Skin epidermis (tissue), 12 donors: ENCODE results near the gene CDH13.
A peak's percentile ranks its signal among the peaks of the same experiment; 100 is the strongest.

Source experiments
- H3K27ac ChIP-seq, 21 experiments: fragments of 200-600 bp; sonication (generic) in 11 of 21; one replicate each; pipeline ENCODE4 v1.5.0; 2020; ENCODE audit warnings: mild to moderate bottlenecking in 3 of 21, inconsistent platforms in 2 of 21, moderate library complexity in 2 of 21
- H3K4me3 ChIP-seq, 7 experiments: fragments of 200-600 bp; sonication (generic) in 2 of 7; one replicate each; pipeline ENCODE4 v1.5.0; 2020; ENCODE audit warnings: inconsistent platforms in 2 of 7, mild to moderate bottlenecking in 2 of 7, moderate library complexity in 1 of 7

CDH13 gene

DNA sequence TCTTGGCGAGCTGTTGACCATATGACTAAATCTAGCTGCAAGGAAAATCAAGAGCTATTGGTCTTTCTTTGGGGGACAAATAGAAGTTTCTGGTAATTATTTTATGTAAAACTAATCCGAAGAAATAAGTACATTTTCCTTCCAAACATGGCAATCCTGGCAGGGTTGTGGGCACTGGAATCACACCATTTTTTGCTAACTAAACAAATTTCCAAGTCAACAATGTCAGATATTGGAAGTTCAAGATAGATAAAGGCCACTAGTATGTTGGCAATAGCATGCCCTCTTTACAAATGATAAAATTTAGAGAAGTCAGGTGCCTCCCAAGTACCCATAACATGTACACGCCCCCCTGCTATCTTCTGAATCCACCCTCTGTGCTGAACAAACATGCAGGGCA, 330.4 kb downstream of the CDH13 start:
- H3K4me3 ChIP-seq: no peak overlapping the region
- no peak overlapping the region for H3K27ac ChIP-seq

DNA sequence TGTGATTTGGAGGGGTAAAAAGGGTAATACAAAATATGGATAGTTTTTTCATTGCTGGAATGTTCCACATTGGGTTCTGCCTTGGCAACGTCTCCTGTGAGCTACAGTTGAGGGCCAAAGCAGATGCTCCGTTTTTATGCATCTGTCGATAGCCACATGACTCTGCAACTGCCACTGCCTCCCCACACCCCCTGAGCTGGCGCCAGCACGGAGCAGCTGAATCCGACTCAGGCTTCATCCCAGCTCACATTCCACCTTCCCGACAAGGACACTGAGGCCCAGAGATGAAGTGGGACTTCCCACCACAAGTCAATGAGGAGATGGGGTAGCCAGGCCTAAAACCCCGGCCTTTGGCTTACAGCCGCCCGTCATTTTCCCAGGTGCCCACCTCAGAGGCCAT, 334.1 kb downstream of the CDH13 start:
- Histone ChIP-seq H3K4me3 (no peak overlapping the region), H3K27ac (no peak overlapping the region)

DNA sequence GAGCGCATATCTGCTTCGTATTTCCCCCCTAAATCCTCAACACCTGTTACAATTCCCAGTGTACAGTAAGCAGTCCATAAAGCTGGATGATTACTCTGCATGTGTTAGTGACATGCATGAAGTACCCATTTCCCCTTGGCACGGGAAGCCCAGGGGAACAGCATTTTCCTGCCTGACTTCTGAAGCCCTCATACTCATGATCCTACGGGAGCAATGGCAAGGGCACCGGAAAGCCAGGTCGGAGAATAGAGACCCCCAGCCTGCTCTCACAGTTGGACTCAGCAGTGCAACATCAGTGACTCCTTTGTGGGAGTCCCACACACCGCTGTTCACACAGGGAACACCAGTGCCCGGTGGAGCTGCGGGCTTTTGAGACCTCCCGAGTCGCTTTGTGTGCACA, 336.9 kb downstream of the CDH13 start:
- Histone ChIP-seq H3K4me3 (no peak overlapping the region), H3K27ac (no peak overlapping the region)

DNA sequence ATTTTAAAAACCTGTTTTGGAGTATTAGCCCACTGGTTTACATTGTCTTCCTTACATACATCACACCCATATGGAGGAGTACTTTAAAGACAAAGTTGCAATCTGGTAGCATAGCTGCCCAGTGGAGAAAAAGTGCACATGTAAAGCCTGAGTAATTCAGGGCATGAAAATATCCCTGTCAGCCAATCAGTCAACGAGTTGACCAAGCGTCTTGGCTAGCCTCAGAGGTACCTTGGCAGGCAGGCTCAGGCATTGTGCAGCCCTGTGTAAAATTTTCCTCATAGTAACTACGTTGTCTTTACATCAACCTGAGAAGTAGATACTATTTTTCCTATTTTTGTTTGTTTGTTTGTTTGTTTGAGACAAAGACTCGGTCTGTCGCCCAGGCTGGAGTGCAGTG, 339.0 kb downstream of the CDH13 start:
- no peak overlapping the region for H3K27ac ChIP-seq

DNA sequence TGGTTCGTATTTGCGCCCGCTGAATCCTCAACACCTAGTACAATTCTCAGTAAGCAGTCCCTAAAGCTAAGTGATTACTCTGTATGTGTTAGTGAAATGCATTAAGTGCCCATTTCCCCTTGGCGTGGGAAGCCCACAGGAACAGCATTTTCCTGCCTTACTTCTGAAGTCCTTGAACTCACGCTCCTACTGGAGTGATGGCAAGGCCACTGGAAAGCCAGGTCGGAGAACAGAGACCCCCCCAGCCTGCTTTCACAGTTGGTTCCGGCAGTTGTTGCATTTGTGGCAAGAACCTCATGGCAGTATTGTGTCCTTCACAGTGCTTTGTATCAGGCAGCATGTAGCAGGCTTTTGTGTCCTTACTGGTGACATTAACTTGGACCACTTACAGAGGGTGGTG, 340.7 kb downstream of the CDH13 start:
- Histone ChIP-seq H3K4me3 (no peak overlapping the region), H3K27ac (no peak overlapping the region)

More for the DNA sequence above, 339.0 kb downstream of the CDH13 start:
- H3K4me3 ChIP-seq: no peak overlapping the region

DNA sequence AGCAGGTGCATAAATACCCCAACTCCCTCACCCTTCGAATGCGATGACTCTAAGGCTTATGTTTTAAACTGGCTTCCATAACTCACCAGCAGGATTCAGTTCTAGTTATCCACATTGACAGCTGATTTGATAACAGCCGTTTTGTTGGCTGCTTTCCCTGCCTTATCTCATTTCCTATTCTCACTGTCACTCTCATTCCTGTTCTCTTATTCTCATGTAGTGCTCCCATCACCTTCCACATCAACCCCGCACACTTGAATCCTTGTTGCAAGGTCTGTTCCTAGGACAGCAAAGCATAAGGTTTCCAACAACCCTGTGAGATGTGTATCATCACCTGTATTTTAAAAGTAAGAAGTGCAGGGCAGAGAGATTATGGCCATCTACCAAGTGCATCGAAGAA, 344.4 kb downstream of the CDH13 start:
- H3K27ac ChIP-seq: no peak overlapping the region

DNA sequence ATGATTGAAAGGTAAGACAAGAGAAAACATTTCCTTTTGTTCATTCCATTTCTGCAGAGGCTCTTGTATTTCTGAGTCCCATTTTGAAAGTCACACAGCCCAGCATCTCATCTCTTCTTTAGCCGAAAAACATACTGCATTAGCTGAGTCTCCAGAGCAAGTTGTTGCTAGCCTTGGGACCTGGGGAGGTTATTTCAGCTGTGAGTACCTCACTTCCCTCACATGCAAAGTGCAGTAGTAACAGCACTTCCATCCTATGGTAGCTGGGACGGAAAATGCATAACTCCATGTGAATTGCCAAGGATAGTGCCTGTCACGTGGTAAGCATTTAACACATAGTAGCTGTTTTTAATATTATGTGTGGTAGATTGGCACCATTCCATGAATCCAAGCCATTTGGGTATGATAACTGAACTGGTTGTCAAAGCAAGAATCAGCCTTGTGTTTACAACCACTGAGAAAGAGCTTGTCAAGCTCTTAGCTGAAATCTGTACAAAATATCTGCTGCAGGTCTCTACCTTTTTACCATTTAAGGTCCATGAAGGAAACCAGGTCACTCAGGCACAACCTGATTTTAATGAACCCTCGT, 345.7 kb downstream of the CDH13 start:
- Histone ChIP-seq H3K4me3 (no peak overlapping the region), H3K27ac (no peak overlapping the region)

More for the DNA sequence above, 344.4 kb downstream of the CDH13 start:
- no peak overlapping the region for H3K4me3 ChIP-seq

DNA sequence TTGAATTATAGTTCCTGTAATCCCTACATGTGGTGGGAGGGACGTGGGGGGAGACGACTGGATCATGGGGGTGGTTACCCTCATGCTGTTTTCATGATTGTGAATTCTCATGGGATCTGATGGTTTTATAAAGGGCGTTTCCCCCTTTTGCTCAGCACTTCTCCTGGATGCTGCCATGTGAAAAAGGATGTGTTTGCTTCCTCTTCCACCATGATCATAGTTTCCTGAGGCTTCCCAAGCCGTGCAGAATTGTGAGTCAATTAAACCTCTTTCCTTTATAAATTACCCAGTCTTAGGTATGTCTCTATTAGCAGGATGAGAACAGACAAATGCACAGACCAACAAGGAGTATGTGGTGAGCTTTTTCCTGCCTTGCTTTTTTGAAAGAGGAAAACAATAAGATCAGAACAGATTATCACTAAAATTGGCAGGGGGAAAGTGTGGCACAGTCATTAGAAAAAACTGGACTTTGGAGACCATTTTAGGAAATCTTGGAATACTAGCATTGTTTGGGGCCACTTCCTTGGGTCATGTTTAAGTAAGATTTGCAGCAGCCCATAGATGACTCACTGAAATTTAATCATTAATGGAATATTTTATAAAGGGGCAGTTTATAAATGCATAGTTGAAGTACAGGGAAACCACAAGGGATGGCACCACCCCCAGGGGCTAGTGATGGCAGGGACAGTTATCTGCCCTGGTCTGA, 352.8 kb downstream of the CDH13 start:
- H3K4me3 ChIP-seq: no peak overlapping the region
- H3K27ac ChIP-seq: no peak overlapping the region

DNA sequence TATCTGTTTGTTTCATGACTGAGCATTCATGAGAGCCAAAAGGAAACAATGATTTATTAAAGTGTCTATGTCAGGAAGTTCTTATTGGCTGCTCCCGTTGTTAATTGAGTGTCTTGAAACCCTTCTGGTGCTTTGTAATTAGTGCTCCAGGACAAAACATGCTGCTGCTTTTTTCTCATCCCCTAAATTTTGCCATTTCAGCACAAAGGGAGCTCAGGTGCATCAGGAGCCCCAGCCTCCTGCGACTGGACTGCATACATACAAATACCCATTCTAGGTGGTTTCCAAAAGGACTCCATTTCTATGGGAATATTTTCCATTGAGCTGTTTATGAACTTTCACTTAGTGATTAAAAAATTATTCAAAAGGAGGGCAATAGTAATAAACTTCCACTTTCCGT, 354.0 kb downstream of the CDH13 start:
- Histone ChIP-seq H3K4me3 (no peak overlapping the region), H3K27ac (no peak overlapping the region)

DNA sequence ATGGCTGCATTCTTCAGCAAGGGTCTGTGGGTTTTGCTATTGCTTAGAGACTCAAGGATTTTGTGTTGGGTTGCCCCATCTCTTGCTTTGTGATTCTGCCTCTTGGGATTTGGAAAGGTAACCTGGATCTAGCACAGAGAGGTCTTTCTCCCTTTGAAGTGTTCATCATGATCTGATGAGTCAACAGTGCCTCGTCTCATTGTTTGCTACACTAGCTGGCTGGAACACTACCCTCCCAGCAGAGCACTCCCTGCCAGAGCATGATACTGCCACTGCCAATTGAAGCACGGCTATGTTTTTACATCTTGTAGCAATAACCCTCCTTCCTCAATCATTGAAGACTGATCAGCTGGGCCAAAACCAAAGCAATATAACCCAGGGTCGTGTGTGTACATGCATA, 361.0 kb downstream of the CDH13 start:
- H3K4me3 ChIP-seq: no peak overlapping the region
- H3K27ac ChIP-seq: no peak overlapping the region

DNA sequence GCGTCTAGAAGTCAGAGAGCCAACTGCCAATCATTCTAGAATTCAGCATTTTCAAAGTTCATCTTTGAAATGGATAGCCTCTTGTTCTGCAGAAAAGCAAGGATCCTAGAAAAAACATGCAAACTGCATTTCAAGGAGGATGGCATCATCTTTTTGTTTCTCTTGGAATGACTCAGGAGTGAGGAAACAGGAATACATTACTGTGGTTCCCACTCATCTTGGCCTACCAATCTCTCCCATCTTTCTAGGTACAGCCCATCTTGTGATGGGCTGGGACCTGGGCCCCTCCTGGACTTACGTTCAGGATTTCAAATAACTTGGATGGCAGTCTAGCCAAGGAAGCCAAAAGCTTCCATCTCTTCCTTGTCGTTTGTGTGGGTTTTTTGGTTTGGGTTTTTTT, 363.4 kb downstream of the CDH13 start:
- H3K4me3 ChIP-seq: no peak overlapping the region
- H3K27ac ChIP-seq: no peak overlapping the region

DNA sequence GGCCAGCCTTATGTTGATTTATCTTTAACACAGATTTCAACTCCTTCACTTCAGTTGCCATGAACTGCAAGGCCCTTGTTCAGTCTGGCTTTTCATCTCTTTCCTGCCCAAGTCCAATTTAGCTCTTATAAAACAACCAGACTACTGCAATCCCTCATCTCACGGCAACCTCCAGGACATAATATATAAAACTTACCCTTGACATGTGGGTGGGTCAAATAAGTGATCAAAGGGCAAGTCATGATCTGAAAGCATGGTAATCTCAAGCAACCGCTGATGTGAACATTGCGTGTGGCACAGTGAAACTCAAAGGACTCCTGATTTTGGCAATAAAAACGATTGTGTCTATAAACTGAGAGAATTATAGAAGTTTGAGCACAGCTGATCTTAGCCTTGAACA, 364.6 kb downstream of the CDH13 start:
- Histone ChIP-seq H3K27ac (no peak overlapping the region), H3K4me3 (no peak overlapping the region)

DNA sequence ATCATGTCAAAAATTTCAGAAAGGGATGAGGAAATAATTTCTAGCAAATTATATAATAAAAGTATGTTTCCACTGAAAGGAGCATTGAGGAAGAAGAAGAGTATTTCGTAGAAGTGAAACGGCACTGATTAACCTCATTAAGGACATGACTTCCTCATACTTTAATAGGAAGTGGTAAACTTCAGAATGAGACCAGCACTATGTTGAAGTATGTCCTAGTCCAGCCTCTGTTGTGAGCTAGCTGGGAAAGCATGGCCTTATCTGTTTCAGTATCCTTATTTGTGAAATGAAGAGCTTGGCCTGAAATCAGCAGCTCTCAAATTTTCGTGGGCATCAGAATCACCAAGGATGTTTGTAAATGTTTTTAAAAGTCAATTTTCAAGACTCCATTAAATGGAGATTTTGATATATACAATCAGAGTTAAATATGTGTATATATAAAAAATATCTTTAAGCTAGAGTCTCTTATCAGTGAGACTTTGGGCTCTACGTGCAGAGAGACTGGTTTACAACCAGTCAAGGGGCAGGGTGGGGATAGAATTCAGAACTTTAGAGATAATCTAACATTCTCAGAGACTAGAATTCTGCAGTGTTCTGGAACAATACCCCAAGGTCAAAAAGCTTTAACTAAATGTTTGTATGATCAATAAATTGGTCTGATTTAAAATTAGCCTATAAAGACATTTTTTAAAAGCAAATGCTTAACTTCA, 365.4 kb downstream of the CDH13 start:
- Histone ChIP-seq H3K4me3 (no peak overlapping the region), H3K27ac (no peak overlapping the region)

DNA sequence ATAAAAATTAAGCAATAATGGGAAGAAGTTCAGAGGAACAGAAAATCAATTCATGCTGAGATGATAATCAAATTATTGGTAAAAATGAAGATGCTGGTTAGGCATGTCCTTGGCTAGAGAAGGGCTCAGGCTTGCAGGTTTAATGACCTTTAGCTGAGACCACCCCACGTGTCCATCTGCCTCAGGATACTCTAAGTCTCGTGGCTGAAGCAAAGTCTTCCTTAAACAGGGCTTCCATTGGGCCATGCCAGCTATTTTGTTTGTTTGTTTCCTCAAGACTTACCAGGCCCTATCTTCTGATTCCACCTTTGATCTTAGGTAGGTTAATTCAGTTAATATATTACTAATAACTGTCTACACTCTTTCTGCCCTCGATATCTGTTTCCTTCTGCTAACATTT, 366.0 kb downstream of the CDH13 start:
- Histone ChIP-seq H3K4me3 (no peak overlapping the region), H3K27ac (no peak overlapping the region)

DNA sequence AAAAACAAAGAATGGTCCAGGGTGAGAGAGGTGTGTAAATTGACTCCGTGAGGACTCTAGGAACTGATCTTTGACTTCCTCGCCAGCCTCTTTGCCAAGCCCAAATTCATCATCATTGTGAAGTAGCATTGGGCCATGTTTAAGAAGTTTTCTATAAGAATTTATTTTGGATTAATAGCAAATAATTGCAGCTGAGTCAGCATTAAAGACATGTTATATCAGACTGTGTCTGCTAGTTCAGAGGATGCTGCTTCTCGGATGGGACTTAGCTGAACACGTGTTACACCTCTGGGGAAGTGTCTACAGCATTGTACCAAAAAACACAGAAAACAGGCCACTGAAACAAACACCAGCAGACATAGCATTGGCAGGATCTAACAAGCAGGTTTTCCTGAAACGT, 366.6 kb downstream of the CDH13 start:
- H3K27ac ChIP-seq: no peak overlapping the region
- no peak overlapping the region for H3K4me3 ChIP-seq

DNA sequence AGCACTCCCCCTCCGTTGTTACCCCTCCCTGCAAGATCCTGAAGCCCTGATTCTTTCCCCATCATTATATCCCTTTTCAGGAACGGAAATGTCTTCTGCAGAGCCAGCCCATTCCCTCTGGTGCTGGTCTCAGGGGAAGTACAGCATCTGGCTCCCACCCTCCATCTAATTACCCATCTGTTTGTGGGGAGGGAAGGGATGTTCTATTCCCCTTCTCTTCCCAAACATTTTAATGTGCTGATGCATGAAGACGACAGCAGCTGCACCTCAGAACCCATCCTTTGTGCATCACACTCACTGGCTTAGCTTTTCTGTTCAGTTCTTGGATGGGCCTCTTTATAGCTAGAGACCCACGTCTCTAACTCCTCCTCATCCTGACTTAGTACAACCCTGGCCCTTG, 367.2 kb downstream of the CDH13 start:
- Histone ChIP-seq H3K4me3 (no peak overlapping the region), H3K27ac (no peak overlapping the region)

DNA sequence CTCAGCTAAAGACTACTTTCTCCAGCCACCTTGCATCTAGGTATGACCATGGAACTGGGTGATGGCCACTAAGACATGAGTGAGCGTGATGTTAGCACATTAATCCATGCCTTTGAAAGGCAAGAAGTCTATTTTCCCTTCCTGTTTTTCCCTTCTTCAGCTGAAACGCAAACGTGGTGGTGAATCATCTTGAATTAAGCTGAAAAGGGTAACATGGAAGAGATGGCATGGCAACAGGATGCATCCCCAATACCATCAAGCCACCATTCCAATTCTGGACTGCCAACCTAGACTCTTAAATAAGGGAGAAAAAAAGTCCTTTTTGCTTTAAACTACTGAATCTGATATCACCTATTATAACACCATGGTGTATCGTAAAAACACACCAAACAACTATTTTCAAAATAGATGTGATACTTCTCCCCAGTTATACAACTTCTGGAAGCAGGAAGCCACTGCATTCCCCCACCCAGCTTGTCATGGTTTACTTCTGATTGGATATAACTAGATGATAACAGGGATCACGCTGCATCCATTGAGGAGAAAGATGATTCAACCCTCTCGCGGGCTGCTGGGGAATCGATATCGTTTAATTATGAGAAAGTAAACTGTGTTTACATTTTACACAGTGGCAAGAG, 368.6 kb downstream of the CDH13 start:
- no peak overlapping the region for H3K4me3 ChIP-seq
- peak overlapping the region in 6 of 21 experiments; percentile 12 to 54 (median 34) for H3K27ac ChIP-seq

DNA sequence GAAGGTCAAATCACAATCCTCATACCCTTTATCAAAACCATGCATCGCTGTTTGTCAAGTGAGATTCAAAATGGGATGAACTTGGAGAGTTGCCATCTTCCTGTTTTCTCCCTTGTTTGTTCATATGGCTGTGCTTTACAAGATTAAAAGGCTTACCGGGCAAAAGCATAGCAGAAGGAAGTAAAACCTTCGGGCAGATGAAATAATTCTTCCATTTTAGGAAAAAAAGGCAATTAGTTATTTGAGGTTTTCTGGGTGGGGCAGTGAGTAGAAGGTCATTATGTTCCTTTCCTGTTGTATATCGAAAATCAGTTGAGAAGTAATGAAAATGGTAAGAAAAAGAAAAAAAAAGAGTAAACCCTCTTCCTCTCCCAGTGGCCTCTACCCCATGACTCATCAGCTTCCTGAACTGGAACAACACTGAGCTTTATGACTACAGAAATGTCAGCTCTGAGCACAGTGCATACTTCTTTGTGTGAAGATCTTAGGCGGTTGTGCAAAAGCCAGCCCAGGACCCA, 369.2 kb downstream of the CDH13 start:
- no peak overlapping the region for H3K4me3 ChIP-seq
- H3K27ac ChIP-seq: peak overlapping the region in 8 of 21 experiments; percentile 12 to 54 (median 28)

DNA sequence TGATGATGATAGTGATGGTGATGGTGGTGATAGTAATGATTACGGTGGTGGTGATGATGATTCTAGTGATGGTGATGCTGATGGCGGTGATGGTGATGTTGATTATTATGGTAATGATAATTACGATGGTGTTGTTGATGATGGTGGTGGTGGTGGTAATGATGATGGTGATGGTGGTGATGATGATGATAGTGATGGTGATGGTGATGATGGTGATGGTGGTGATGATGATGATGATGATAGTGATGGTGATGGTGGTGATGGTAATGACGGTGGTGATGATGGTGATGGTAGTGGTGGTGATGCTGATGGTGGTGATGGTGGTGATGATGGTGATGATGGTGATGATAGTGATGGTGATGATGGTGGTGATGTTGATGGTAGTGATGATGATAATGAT, 370.0 kb downstream of the CDH13 start:
- no peak overlapping the region for H3K27ac ChIP-seq

DNA sequence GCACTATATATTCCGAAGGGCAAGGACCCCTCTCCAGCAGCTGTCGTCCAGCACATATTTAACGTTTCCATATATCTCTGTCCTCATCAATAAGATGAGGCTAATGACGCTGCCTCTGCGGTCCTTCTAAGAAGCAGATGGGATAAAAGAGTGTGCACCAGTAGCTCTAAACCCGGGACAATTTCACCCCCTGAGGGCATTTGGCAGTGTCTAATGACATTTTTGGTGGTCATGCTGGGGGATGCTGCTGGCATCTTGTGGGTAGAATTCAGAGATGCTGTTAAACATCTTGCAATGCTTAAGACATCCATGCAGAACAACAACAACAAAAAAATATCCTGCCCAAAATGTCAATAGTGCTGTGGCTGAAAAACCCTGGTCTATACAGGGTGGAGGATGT, 372.9 kb downstream of the CDH13 start:
- Histone ChIP-seq H3K4me3 (no peak overlapping the region), H3K27ac (no peak overlapping the region)

More for the DNA sequence above, 370.0 kb downstream of the CDH13 start:
- no peak overlapping the region for H3K4me3 ChIP-seq
